ENCODE measurements around the gene APLP1. TPM values are rescaled to one million over a fixed set of nuclear protein-coding genes. Genes with fewer than 3 reads are reported as not detected.

Gene APLP1
- total RNA-seq (2021), result 13.9 and 14.9 TPM in 2 replicates
- percentile 25 among the genes with signal in this experiment for Bru-seq, nascent RNA
- percentile 29 among the genes with signal in this experiment for BruChase-seq, experiment 1, labeled RNA remaining after a 2-hour chase
- BruChase-seq, experiment 2, labeled RNA remaining after a 6-hour chase, result percentile 41 among the genes with signal in this experiment
- long read RNA-seq, transcript APLP1-201 (17 exons, 2,495 nt), result major isoform, 7 of 48 reads
- long read RNA-seq, partial matches to known transcripts, result 0 of 48 reads
- long read RNA-seq, other reads (novel, unspliced or antisense), result 41 of 48 reads

DNA sequence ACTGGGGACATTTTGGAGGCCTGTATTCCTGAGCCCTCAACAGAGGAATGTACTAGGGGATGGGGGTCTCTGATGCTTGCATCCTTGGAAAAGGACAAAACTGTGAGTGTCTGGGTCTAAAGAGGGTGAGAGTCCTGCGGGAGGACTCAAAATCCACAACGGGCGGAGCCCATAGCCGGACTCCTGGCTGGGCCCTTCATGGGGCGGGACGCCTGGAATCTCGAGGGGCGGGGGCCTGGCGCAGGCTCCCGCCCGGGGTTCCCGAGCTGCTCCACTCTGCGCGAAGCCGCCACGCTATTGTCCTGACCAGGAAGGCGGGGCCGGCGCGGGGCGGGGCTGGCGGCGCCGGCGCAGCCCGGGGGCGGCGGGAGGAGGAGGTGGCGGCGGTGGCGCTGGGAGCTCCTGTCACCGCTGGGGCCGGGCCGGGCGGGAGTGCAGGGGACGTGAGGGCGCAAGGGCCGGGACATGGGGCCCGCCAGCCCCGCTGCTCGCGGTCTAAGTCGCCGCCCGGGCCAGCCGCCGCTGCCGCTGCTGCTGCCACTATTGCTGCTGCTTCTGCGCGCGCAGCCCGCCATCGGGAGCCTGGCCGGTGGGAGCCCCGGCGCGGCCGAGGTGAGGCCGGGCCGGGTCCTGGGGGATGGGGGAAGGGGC, at the start of gene APLP1:
Gene APLP1 (plus strand): TSS at position 403 of the 651 bp plus-strand sequence. CDS start 63 bp downstream, at position 466.
- BruUV-seq (replicated peaks), result no TSS peak
- peaks cover 11% of the 10 kb centered on the region for H3K4me1 ChIP-seq (ENCODE audit: insufficient read depth, low read length, poor library complexity, severe bottlenecking)
- CTCF ChIA-PET, result no interaction called here
- intact Hi-C loops (cut with micrococcal nuclease; ENCODE audit: unreplicated experiment), result no loop called here
- no peaks in the 10 kb centered on the region for H3K9me3 ChIP-seq (ENCODE audit: low read depth, low read length, poor library complexity, severe bottlenecking)
- no peaks in the 10 kb centered on the region for H3K27me3 ChIP-seq (replicated peaks; ENCODE audit: insufficient read depth, low read depth, low read length, poor library complexity)
- TF ChIP-seq, protein P1, sequence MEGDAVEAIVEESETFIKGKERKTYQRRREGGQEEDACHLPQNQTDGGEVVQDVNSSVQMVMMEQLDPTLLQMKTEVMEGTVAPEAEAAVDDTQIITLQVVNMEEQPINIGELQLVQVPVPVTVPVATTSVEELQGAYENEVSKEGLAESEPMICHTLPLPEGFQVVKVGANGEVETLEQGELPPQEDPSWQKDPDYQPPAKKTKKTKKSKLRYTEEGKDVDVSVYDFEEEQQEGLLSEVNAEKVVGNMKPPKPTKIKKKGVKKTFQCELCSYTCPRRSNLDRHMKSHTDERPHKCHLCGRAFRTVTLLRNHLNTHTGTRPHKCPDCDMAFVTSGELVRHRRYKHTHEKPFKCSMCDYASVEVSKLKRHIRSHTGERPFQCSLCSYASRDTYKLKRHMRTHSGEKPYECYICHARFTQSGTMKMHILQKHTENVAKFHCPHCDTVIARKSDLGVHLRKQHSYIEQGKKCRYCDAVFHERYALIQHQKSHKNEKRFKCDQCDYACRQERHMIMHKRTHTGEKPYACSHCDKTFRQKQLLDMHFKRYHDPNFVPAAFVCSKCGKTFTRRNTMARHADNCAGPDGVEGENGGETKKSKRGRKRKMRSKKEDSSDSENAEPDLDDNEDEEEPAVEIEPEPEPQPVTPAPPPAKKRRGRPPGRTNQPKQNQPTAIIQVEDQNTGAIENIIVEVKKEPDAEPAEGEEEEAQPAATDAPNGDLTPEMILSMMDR (conservative IDR thresholded peaks at IDR 0.05; ENCODE audit: low read depth, low read length), result no peak
- TF ChIP-seq EZH2 (IDR thresholded peaks at IDR 0.05; ENCODE audit: borderline replicate concordance, low read depth, low read length, poor library complexity, severe bottlenecking), result no peak
- no peaks in the 10 kb centered on the region for H3K36me3 ChIP-seq (ENCODE audit: insufficient read depth, low read length, poor library complexity, severe bottlenecking)
- H3K4me3 ChIP-seq (ENCODE audit: low read depth, low read length, poor library complexity, severe bottlenecking), result peak within 1 kb of the TSS; percentile 52
- POLR2A ChIA-PET (ENCODE audit: low non-redundant PET), result no interaction called here
- peak within 1 kb of the TSS; percentile 6 for H3K27ac ChIP-seq (ENCODE audit: low read depth, low read length, poor library complexity, severe bottlenecking)
- peak; percentile 68 for DNase-seq (ENCODE audit: low spot score)

DNA sequence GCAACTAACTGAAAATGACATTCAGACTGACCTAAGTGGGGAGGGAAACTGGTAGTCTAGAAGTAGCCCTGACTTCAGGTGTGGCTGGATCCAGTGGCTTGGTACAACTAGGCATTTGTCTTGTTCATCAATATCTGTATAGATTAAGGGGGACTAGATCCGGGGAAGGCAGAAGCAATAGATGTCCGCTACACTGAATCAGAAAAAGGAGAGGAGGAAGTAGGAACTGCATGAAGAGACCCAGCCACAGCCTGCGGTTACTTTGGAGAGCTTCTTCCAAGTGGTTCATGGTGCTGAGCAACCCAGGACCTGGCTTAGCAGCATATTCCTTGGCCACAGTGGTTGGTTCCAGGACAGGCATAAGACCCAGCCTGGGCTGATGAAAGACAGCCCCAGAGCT, 45.8 kb upstream of the APLP1 start:
- no peak for TF ChIP-seq EZH2 (IDR thresholded peaks at IDR 0.05; ENCODE audit: borderline replicate concordance, low read depth, low read length, poor library complexity, severe bottlenecking)
- TF ChIP-seq, protein P1 (conservative IDR thresholded peaks at IDR 0.05; ENCODE audit: low read depth, low read length), result no peak
- no peaks in the 10 kb centered on the region for H3K4me1 ChIP-seq (ENCODE audit: insufficient read depth, low read length, poor library complexity, severe bottlenecking)
- intact Hi-C loops (cut with micrococcal nuclease; ENCODE audit: unreplicated experiment), result loop anchor here (5.0 kb wide), 1 partner anchor 130 kb away; no protein-coding TSS in a partner anchor
- H3K4me3 ChIP-seq (ENCODE audit: low read depth, low read length, poor library complexity, severe bottlenecking), result no peak overlapping the region
- no peaks in the 10 kb centered on the region for H3K9me3 ChIP-seq (ENCODE audit: low read depth, low read length, poor library complexity, severe bottlenecking)
- H3K27me3 ChIP-seq (replicated peaks; ENCODE audit: insufficient read depth, low read depth, low read length, poor library complexity), result peaks cover 23% of the 10 kb centered on the region
- no peak overlapping the region for H3K27ac ChIP-seq (ENCODE audit: low read depth, low read length, poor library complexity, severe bottlenecking)
- CTCF ChIA-PET, result no interaction called here
- POLR2A ChIA-PET (ENCODE audit: low non-redundant PET), result no interaction called here
- H3K36me3 ChIP-seq (ENCODE audit: insufficient read depth, low read length, poor library complexity, severe bottlenecking), result no peaks in the 10 kb centered on the region
- no peak for DNase-seq (ENCODE audit: low spot score)
- BruUV-seq (replicated peaks), result no TSS peak

DNA sequence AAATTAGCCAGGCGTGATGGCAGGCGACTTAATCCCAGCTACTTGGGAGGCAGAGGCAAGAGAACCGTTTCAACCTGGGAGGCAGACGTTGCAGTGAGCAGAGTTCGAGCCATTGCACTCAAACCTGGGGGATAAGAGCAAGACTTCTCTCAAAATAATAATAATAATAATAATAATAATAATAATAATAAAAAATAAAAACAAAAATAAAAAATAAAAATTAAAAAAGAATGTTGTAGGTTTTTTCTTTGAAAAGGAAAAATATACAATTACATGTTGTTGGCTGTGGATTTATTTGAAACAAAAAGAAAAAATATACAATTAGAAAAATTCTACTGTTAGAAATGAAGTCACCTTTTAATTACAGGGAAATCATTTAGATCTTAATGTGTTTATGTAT, 44.2 kb upstream of the APLP1 start:
- ChIA-PET POLR2A (ENCODE audit: low non-redundant PET) (no interaction called here), CTCF (no interaction called here)
- TF ChIP-seq, protein P1 (conservative IDR thresholded peaks at IDR 0.05; ENCODE audit: low read depth, low read length), result no peak
- no peak for TF ChIP-seq EZH2 (IDR thresholded peaks at IDR 0.05; ENCODE audit: borderline replicate concordance, low read depth, low read length, poor library complexity, severe bottlenecking)
- intact Hi-C loops (cut with micrococcal nuclease; ENCODE audit: unreplicated experiment), result loop anchor here (5.0 kb wide), 1 partner anchor 132 kb away; no protein-coding TSS in a partner anchor
- H3K4me1 ChIP-seq (ENCODE audit: insufficient read depth, low read length, poor library complexity, severe bottlenecking), result no peaks in the 10 kb centered on the region
- no peak overlapping the region for H3K27ac ChIP-seq (ENCODE audit: low read depth, low read length, poor library complexity, severe bottlenecking)
- H3K4me3 ChIP-seq (ENCODE audit: low read depth, low read length, poor library complexity, severe bottlenecking), result no peak overlapping the region
- no peak for DNase-seq (ENCODE audit: low spot score)
- H3K36me3 ChIP-seq (ENCODE audit: insufficient read depth, low read length, poor library complexity, severe bottlenecking), result no peaks in the 10 kb centered on the region
- H3K27me3 ChIP-seq (replicated peaks; ENCODE audit: insufficient read depth, low read depth, low read length, poor library complexity), result peaks cover 19% of the 10 kb centered on the region
- no peaks in the 10 kb centered on the region for H3K9me3 ChIP-seq (ENCODE audit: low read depth, low read length, poor library complexity, severe bottlenecking)
- no TSS peak for BruUV-seq (replicated peaks)
